Adrenal gland (tissue), 12 donors: ENCODE data around the gene MAL. TPM values are rescaled to one million over a fixed set of nuclear protein-coding genes. Genes with fewer than 3 reads are reported as not detected.

Experiments
- DNase-seq, 7 donors: peaks; one replicate each; pipeline ENCODE4 v3.0.0-alpha.2; 2019 to 2020
- H3K27ac ChIP-seq, 5 donors: fragments of 200-600 bp; sonication (generic) in 4 of 5; 1 replicate in 3 of 5; 2 replicates in 2 of 5; pipeline versions ENCODE4 v1.5.1 to v1.8.0; 2016 to 2020; ENCODE audit warnings: mild to moderate bottlenecking in 1 of 5
- H3K27me3 ChIP-seq: fragments of 200-600 bp; 2 replicates; pipeline ENCODE4 v1.8.0; 2021
- H3K36me3 ChIP-seq, 2 donors: fragments of 200-600 bp; replicated peaks in 1 of 2; 1 replicate in 1 of 2; 2 replicates in 1 of 2; pipeline versions ENCODE4 v1.5.1 to v1.8.0; 2018 to 2022
- H3K4me1 ChIP-seq, 2 donors: fragments of 200-600 bp; replicated peaks in 1 of 2; 1 replicate in 1 of 2; 2 replicates in 1 of 2; pipeline versions ENCODE4 v1.5.1 to v1.8.0; 2018 to 2021
- H3K4me3 ChIP-seq, 4 donors: fragments of 200-600 bp; sonication (generic) in 3 of 4; one replicate each; pipeline ENCODE4 v1.5.1; 2016 to 2018
- H3K9me3 ChIP-seq, 3 donors: fragments of 200-600 bp; sonication (generic) in 1 of 3; replicated peaks in 1 of 3; 1 replicate in 2 of 3; 2 replicates in 1 of 3; pipeline versions ENCODE4 v1.5.1 to v1.8.0; 2016 to 2021
- CTCF ChIP-seq, 6 experiments: fragments of 450-650 bp in 4 of 6; fragments of 200-600 bp in 2 of 6; sonication (generic) in 1 of 6; IDR thresholded peaks; 1 replicate in 5 of 6; 2 replicates in 1 of 6; pipeline versions ENCODE4 v1.5.1 to v1.8.0; 2016 to 2021; ENCODE audit warnings: antibody characterized with exemption in 6 of 6, mild to moderate bottlenecking in 2 of 6, moderate library complexity in 1 of 6
- POLR2A ChIP-seq, 2 donors: fragments of 450-650 bp; IDR thresholded peaks; one replicate each; pipeline ENCODE4 v1.6.1; 2017; ENCODE audit warnings: antibody characterized with exemption in 2 of 2, mild to moderate bottlenecking in 2 of 2, moderate library complexity in 1 of 2
- WGBS, 4 donors: extraction: QIAGEN DNeasy Blood & Tissue Kit in 2 of 4; methylation state at CpG; one replicate each; pipeline versions ENCODE4 v1.1.5 to v1.1.7; 2013 to 2017; 5-methylcytosine and 5-hydroxymethylcytosine counted together
- intact Hi-C, 2 donors: fragments of 100-400 bp; cut with DNase I; formaldehyde crosslinking; loops; one replicate each; pipeline versions ENCODE4 v1.14.1 to v1.15.0; 2022 to 2023
- polyA plus RNA-seq, 3 donors: library from polyadenylated mRNA; stranded (reverse); fragments of 200-250 nt in 2 of 3; fragments of 350-450 nt in 1 of 3; fragmentation: Illumina TruSeq in 1 of 3; extraction: RNeasy Lipid Tissue Mini Kit (QIAGEN cat#74804) in 1 of 3; gene quantifications; one replicate each; pipeline ENCODE4 v1.2.3, GENCODE V29; 2013 to 2014
- total RNA-seq, 9 donors: library from RNA; depleted of rRNA in 4 of 9; stranded (reverse); fragments of >200 nt in 4 of 9; fragments of 120-200 nt in 1 of 9; fragmentation: NEBNext Ultra II Directional in 1 of 9; extraction: Animal tissue kit (Norgen Biotek cat#: 25700) in 1 of 9; gene quantifications; one replicate each; pipeline versions ENCODE4 v1.1.0 to v1.2.4, GENCODE V29; 2013 to 2023
- donor health status: healthy with polysubstance abuse.
- donor health status: Bipolar disorder and iron deficiency.
- donor health status: DM: yes; HTN: yes; CAD: no.
- donor health status: DM: no; HTN: no; CAD: no.
- donor health status: DM: no; HTN: no; CAD: no.
- donor health status: DM: yes; HTN: yes; CAD: no.

MAL gene
- total and polyA plus RNA-seq, 12 donors, result 0.32 to 4.5 (median 0.68) TPM; not detected in 4

DNA sequence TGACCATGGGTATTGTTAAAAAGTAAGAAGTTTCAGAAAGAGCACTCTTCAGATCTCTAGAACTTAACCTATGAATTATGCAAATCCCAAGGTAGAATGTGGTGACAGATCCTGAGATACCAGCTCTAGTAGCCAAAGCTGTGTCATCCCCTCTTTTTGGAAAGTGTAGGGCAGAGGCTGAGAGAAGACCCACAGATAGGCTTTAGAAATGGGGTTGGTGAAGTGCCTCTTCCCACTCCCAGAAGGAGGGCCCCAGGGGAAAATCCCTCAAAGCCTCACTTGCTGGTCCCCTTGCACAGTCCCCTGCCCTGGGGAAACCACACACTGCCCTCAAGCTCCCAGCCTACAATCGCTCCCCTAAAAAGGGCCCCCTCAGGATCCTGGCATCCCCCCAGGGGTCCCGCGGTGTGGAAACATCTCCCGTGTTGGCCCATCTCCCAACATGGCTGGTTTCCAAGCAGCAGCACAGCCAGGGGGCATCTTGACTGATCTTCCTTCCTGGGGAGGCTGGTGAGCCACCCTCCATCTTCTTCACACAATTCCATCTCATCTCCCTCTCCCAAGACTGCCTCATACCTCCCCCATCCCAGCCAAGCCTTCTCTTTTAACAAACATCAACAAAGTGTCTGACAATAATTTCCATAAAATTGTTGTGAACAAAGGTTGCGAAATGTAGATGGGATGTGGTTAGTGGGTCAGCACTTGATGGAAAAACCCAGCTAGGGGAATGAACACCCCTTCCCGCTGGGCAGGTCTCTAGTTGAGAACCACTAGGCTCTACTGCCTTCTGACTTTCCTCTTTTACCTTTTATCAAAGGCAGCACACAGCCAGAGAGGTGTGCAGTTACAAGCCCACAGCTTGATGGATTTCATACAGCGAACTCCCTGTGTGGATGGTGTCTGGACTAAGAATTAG, 25.1 kb downstream of the MAL start:
- intact Hi-C loops, result no loop called here
- H3K36me3 ChIP-seq, result no peaks in the 10 kb centered on the region
- H3K9me3 ChIP-seq, result no peaks in the 10 kb centered on the region
- no peaks in the 10 kb centered on the region for H3K4me1 ChIP-seq
- no peak for DNase-seq
- 57 to 71% (median 63%) methylated on average over 6 to 7 of the region's 7 CpGs for WGBS, 4 donors
- no peak overlapping the region for H3K4me3 ChIP-seq
- no peak overlapping the region for H3K27ac ChIP-seq
- no peak for TF ChIP-seq POLR2A (IDR thresholded peaks at IDR 0.05)
- no peaks in the 10 kb centered on the region for H3K27me3 ChIP-seq

- H3K9me3 ChIP-seq, result no peaks in the 10 kb centered on the region
- intact Hi-C loops, result no loop called here
- DNase-seq, result no peak
- H3K4me3 ChIP-seq, result no peak overlapping the region
- H3K36me3 ChIP-seq, result no peaks in the 10 kb centered on the region
- TF ChIP-seq CTCF (IDR thresholded peaks at IDR 0.05), result no peak
- no peak overlapping the region for H3K27ac ChIP-seq
- 79 to 86% (median 85%) methylated on average over 10 of the region's 10 CpGs for WGBS, 4 donors
- no peaks in the 10 kb centered on the region for H3K4me1 ChIP-seq
- no peaks in the 10 kb centered on the region for H3K27me3 ChIP-seq
Observed at GRCh38 chr2:95051626-95052025, 26.1 kb downstream of the MAL start.

- no peaks in the 10 kb centered on the region for H3K9me3 ChIP-seq
- H3K27ac ChIP-seq, result no peak overlapping the region
- H3K4me1 ChIP-seq, result no peaks in the 10 kb centered on the region
- no peak overlapping the region for H3K4me3 ChIP-seq
- no peaks in the 10 kb centered on the region for H3K27me3 ChIP-seq
- TF ChIP-seq POLR2A (IDR thresholded peaks at IDR 0.05), result no peak
- TF ChIP-seq CTCF (IDR thresholded peaks at IDR 0.05), result no peak
- WGBS, 4 donors, result 61 to 85% (median 65%) methylated on average over 3 to 6 of the region's 6 CpGs
- no peak for DNase-seq
- H3K36me3 ChIP-seq, result no peaks in the 10 kb centered on the region
- intact Hi-C loops, result no loop called here
Observed at GRCh38 chr2:95052307-95052706, 26.8 kb downstream of the MAL start.

DNA sequence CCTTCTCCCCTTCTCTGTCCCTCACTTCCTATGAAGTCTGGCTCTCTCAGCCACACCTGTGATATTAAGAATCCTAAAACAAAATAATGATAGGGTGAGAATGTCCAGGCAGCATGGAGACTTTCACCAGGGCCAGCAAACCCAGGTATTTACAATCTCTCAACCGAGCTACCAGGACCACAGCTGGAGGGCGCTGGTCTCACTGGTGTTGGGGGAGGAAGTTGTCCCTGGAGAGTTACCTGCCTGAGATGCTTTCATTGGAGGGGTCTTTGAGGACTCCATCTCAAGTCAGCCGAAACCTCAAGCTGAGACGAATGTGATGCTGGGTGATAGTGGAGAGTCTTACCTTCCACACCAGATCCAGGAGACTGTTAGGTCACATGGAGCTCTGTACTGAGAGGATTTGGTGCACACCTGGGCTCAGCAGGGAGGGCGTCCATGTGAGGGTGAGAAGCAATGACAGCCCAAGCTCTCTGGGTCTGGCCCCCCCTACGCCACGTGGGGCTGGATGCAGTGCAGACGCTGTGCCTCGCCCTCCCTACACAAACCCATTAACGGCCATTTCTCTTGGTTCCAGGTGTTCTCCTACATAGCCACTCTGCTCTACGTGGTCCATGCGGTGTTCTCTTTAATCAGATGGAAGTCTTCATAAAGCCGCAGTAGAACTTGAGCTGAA, 27.4 kb downstream of the MAL start:
- Histone ChIP-seq H3K9me3 (no peaks in the 10 kb centered on the region), H3K4me1 (no peaks in the 10 kb centered on the region), H3K36me3 (no peaks in the 10 kb centered on the region), H3K4me3 (no peak overlapping the region), H3K27me3 (no peaks in the 10 kb centered on the region), H3K27ac (no peak overlapping the region)
- DNase-seq, result no peak
- 79 to 87% (median 84%) methylated on average over 11 to 13 of the region's 13 CpGs for WGBS, 4 donors
- no peak for TF ChIP-seq CTCF (IDR thresholded peaks at IDR 0.05)
- intact Hi-C loops, result no loop called here
